Kidney (tissue), 14 donors: ENCODE results near the gene APOC1. TPM values are rescaled to one million over a fixed set of nuclear protein-coding genes. Genes with fewer than 3 reads are reported as not detected.

Source experiments
- DNase-seq, 5 donors: peaks; one replicate each; pipeline ENCODE4 v3.0.0-alpha.2; 2013 to 2020
- FAIRE-seq: peaks from 2 replicates; lab custom pipeline; 2012; peaks lifted over from hg19 to GRCh38; lab: Jason Lieb, UNC
- H3K27ac ChIP-seq, 2 donors: one replicate each; pipeline ENCODE4 v1.7.0; 2013; ENCODE audit warnings: low read depth in 2 of 2, low read length in 2 of 2, inconsistent platforms in 1 of 2
- H3K27me3 ChIP-seq: one replicate; pipeline ENCODE4 v1.7.1; 2013; ENCODE audit warnings: low read length, inconsistent platforms; ENCODE audit not compliant: control insufficient read depth, insufficient read depth
- H3K36me3 ChIP-seq, 3 donors: one replicate each; pipeline versions ENCODE4 v1.7.0 to v1.7.1; 2013; ENCODE audit warnings: low read length in 3 of 3, control low read depth in 1 of 3, inconsistent platforms in 1 of 3; ENCODE audit not compliant: insufficient read depth in 3 of 3, control insufficient read depth in 2 of 3
- H3K4me1 ChIP-seq, 3 donors: one replicate each; pipeline versions ENCODE4 v1.7.0 to v1.7.1; 2013; ENCODE audit warnings: low read length in 3 of 3, inconsistent platforms in 1 of 3, low read depth in 1 of 3; ENCODE audit not compliant: control insufficient read depth in 2 of 3, insufficient read depth in 2 of 3
- H3K4me3 ChIP-seq, 3 donors: one replicate each; pipeline versions ENCODE4 v1.7.0 to v1.8.1; 2013; ENCODE audit warnings: low read length in 3 of 3, control low read depth in 1 of 3, inconsistent platforms in 1 of 3
- H3K9ac ChIP-seq, 3 donors: one replicate each; pipeline versions ENCODE4 v1.7.0 to v1.7.1; 2013; ENCODE audit warnings: low read length in 3 of 3, control low read depth in 1 of 3, inconsistent platforms in 1 of 3
- H3K9me3 ChIP-seq, 3 donors: one replicate each; pipeline versions ENCODE4 v1.7.0 to v1.7.1; 2013; ENCODE audit warnings: low read length in 3 of 3, control low read depth in 1 of 3, inconsistent platforms in 1 of 3; ENCODE audit not compliant: control insufficient read depth in 2 of 3, insufficient read depth in 1 of 3
- CTCF ChIP-seq: IDR thresholded peaks from 3 replicates; pipeline ENCODE4 v1.5.1; 2012; ENCODE audit warnings: mild to moderate bottlenecking, moderate library complexity, borderline replicate concordance; ENCODE audit not compliant: insufficient read depth; ENCODE audit errors: extremely low read depth
- intact Hi-C: fragments of 100-400 bp; cut with DNase I; formaldehyde crosslinking; loops from one replicate; pipeline ENCODE4 v1.11.1; 2022
- polyA plus RNA-seq: library from polyadenylated mRNA; stranded (reverse); fragments of 350-450 nt; fragmentation: Illumina TruSeq; extraction: RNeasy Lipid Tissue Mini Kit (QIAGEN cat#74804); gene quantifications from one replicate; pipeline ENCODE4 v1.2.3, GENCODE V29; 2014; ENCODE audit warnings: low read depth, low replicate concordance; ENCODE audit not compliant: insufficient read depth
- total RNA-seq: library from RNA; stranded (reverse); fragmentation: NEBNext Ultra II Directional; extraction: Animal tissue kit (Norgen Biotek cat#: 25700); gene quantifications from one replicate; pipeline ENCODE4 v1.2.1, GENCODE V29; 2021
- donor health status: control.
- donor health status: control.
- donor health status: control.
- donor health status: control.
- donor health status: control.
- donor health status: DM: yes; HTN: yes; CAD: no.
- donor health status: Normal renal cell carcinoma (clear cell type).

APOC1 gene
- total and polyA plus RNA-seq, 2 donors from 2014 or later = 11.8 to 16.7 TPM

GRCh38 chr19:44968670-44969069 is 54.3 kb downstream of the APOC1 start:
- Histone ChIP-seq H3K27ac (no peak overlapping the region), H3K4me1 (no peaks in the 10 kb centered on the region), H3K9me3 (no peaks in the 10 kb centered on the region), H3K36me3 (peaks cover 2 to 17% (median 10%) of the 10 kb centered on the region in 3 donors), H3K4me3 (no peak overlapping the region), H3K27me3 (no peaks in the 10 kb centered on the region), H3K9ac (no peak overlapping the region)
- FAIRE-seq (no peak), DNase-seq (no peak)
- intact Hi-C loops = no loop called here
- TF ChIP-seq CTCF = no peak

Other genes with a start within 250 kb of the APOC1 start
- 5.1 TPM for gene CEACAM19, start 243.1 kb upstream of the APOC1 start, total RNA-seq
- gene CEACAM19, start 243.1 kb upstream of the APOC1 start, polyA plus RNA-seq = 5.5 TPM
- gene CEACAM16, start 215.5 kb upstream of the APOC1 start, total RNA-seq = not detected
- gene CEACAM16, start 215.5 kb upstream of the APOC1 start, polyA plus RNA-seq = not detected
- 86.8 TPM for gene BCL3, start 165.9 kb upstream of the APOC1 start, total RNA-seq
- gene BCL3, start 165.9 kb upstream of the APOC1 start, polyA plus RNA-seq = 23.2 TPM
- gene CBLC, start 136.7 kb upstream of the APOC1 start, total RNA-seq = 11.5 TPM
- gene CBLC, start 136.7 kb upstream of the APOC1 start, polyA plus RNA-seq = 8.2 TPM
- 748 TPM for gene BCAM, start 105.5 kb upstream of the APOC1 start, total RNA-seq
- 671 TPM for gene BCAM, start 105.5 kb upstream of the APOC1 start, polyA plus RNA-seq
- gene NECTIN2, start 68.3 kb upstream of the APOC1 start, total RNA-seq = 110 TPM
- gene NECTIN2, start 68.3 kb upstream of the APOC1 start, polyA plus RNA-seq = 111 TPM
- gene TOMM40, start 23.4 kb upstream of the APOC1 start, total RNA-seq = 45.4 TPM
- 51.5 TPM for gene TOMM40, start 23.4 kb upstream of the APOC1 start, polyA plus RNA-seq
- gene APOE, start 8.8 kb upstream of the APOC1 start, total RNA-seq = 122 TPM
- 2,837 TPM for gene APOE, start 8.8 kb upstream of the APOC1 start, polyA plus RNA-seq
- not detected for gene APOC4, start 27.6 kb downstream of the APOC1 start, total RNA-seq
- not detected for gene APOC4, start 27.6 kb downstream of the APOC1 start, polyA plus RNA-seq
- gene APOC2, start 31.4 kb downstream of the APOC1 start, total RNA-seq = 1.6 TPM
- gene APOC2, start 31.4 kb downstream of the APOC1 start, polyA plus RNA-seq = 25.0 TPM
- 107 TPM for gene CLPTM1, start 40.8 kb downstream of the APOC1 start, total RNA-seq
- 142 TPM for gene CLPTM1, start 40.8 kb downstream of the APOC1 start, polyA plus RNA-seq
- gene RELB, start 86.9 kb downstream of the APOC1 start, total RNA-seq = 30.6 TPM
- 10.3 TPM for gene RELB, start 86.9 kb downstream of the APOC1 start, polyA plus RNA-seq
- gene CLASRP, start 124.4 kb downstream of the APOC1 start, total RNA-seq = 83.6 TPM
- 38.0 TPM for gene CLASRP, start 124.4 kb downstream of the APOC1 start, polyA plus RNA-seq
- 2.1 TPM for gene ZNF296, start 161.9 kb downstream of the APOC1 start, total RNA-seq
- gene ZNF296, start 161.9 kb downstream of the APOC1 start, polyA plus RNA-seq = 1.2 TPM
- 17.2 TPM for gene GEMIN7, start 164.7 kb downstream of the APOC1 start, total RNA-seq
- 32.2 TPM for gene GEMIN7, start 164.7 kb downstream of the APOC1 start, polyA plus RNA-seq
- 33.0 TPM for gene PPP1R37, start 178.6 kb downstream of the APOC1 start, total RNA-seq
- 21.6 TPM for gene PPP1R37, start 178.6 kb downstream of the APOC1 start, polyA plus RNA-seq
- 0.09 TPM for gene NKPD1, start 246.4 kb downstream of the APOC1 start, total RNA-seq
- not detected for gene NKPD1, start 246.4 kb downstream of the APOC1 start, polyA plus RNA-seq